NCI-H1105 (cell line): ENCODE results near the gene DIPK1B.

Experiments used
- DNase-seq: peaks from one replicate; lab custom pipeline; 2025; lab: John Stamatoyannopoulos, UW

DIPK1B gene

GRCh38 chr9:136766410-136767120 lies 54.2 kb downstream of the DIPK1B start:
- peak; percentile 48 for DNase-seq

- DNase-seq = no peak
Observed at GRCh38 chr9:136769710-136770191, 57.4 kb downstream of the DIPK1B start.

GRCh38 chr9:136771907-136772415 lies 59.6 kb downstream of the DIPK1B start:
- no peak for DNase-seq

DNA sequence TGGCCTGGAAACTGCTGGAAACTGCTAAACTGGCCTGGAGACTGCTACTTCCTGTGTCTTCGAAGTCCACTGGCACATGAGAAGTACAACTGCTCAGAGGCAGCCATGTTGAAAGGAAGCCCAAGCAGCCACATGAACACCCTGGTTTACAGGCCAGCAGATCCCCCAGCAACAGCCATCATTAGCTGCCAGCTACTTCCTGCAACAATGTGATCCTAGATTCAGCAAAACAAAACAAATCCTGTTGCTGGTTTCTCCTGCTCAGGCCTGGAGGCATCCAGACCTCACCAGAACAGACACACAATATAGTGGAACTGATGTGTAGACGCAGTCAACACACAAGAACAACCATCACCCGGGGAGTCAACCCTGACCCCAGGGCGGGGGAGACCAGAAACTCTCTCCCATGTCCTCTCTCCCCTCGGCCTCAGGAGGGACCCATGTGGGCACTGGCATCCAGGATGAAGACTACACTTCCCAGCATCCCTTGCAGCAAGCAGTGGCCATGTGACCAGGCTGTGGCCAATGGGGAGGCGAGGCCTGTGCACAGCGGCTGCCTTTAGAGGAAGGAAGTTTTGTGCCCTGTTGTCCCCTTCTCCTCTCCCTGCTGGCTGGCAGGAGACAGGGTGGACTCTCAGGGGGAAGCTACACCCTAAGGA lies 61.1 kb downstream of the DIPK1B start:
- DNase-seq = no peak
